ENCODE measurements around the gene LRPPRC. TPM values are rescaled to one million over a fixed set of nuclear protein-coding genes. Genes with fewer than 3 reads are reported as not detected.

LRPPRC gene
- total RNA-seq, 1 donor from 2014 or later: 214 TPM

DNA sequence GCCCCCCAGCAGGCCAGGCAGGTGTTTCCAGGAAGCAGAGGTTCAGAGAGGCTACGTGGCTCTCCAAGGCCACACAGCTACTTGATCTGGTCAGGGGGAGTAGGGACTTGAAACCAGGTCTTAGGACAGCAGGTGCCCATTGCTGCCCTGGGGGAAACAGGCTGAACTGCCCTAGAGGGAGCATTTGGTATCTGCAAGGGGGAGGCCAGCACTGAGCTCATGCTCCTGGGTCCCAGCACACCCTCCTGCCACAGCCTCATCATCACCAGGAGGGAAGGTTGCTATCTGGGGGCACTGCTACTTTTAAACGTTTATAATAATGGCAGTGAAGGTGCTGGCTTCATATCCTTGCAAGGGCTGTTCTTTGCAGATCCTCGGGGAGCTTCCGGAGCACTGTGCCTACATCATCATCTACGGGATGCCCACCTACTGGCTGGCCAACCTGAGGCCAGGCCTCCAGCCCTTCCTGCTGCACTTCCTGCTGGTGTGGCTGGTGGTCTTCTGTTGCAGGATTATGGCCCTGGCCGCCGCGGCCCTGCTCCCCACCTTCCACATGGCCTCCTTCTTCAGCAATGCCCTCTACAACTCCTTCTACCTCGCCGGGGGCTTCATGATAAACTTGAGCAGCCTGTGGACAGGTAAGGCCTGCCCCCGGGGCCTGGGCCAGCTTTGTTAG is 120.9 kb downstream of the LRPPRC start:
- Histone ChIP-seq H2AFZ (replicated peaks) (no peak overlapping the region), H3K27ac (no peak overlapping the region), H3K79me2 (ENCODE audit: low read depth) (no peaks in the 10 kb centered on the region), H3K36me3 (no peaks in the 10 kb centered on the region), H3F3A (ENCODE audit: low read depth) (no peaks in the 10 kb centered on the region), H4K20me1 (ENCODE audit: low read depth) (no peaks in the 10 kb centered on the region), H3K4me1 (no peaks in the 10 kb centered on the region), H3K4me3 (no peak overlapping the region), H3K9me3 (ENCODE audit: low read depth) (no peaks in the 10 kb centered on the region), H3K4me2 (no peak overlapping the region), H3K27me3 (peaks cover 23% of the 10 kb centered on the region), H3K9ac (no peak overlapping the region)
- no peak overlapping the region for H3K4me3 Mint-ChIP-seq
- H3K36me3 Mint-ChIP-seq: no peaks in the 10 kb centered on the region
- TF ChIP-seq EZH2 (IDR thresholded peaks at IDR 0.05): no peak
- TF ChIP-seq EZH2phosphoT487 (IDR thresholded peaks at IDR 0.05): no peak
- TF ChIP-seq, protein P1, sequence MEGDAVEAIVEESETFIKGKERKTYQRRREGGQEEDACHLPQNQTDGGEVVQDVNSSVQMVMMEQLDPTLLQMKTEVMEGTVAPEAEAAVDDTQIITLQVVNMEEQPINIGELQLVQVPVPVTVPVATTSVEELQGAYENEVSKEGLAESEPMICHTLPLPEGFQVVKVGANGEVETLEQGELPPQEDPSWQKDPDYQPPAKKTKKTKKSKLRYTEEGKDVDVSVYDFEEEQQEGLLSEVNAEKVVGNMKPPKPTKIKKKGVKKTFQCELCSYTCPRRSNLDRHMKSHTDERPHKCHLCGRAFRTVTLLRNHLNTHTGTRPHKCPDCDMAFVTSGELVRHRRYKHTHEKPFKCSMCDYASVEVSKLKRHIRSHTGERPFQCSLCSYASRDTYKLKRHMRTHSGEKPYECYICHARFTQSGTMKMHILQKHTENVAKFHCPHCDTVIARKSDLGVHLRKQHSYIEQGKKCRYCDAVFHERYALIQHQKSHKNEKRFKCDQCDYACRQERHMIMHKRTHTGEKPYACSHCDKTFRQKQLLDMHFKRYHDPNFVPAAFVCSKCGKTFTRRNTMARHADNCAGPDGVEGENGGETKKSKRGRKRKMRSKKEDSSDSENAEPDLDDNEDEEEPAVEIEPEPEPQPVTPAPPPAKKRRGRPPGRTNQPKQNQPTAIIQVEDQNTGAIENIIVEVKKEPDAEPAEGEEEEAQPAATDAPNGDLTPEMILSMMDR (IDR thresholded peaks at IDR 0.05): no peak
- H3K27ac Mint-ChIP-seq: no peak overlapping the region
- no peak for DNase-seq (ENCODE audit: low spot score)
- no peaks in the 10 kb centered on the region for H3K9me3 Mint-ChIP-seq
- peaks cover 10% of the 10 kb centered on the region for H3K27me3 Mint-ChIP-seq (ENCODE audit: insufficient read depth, low read depth)
- H3K4me1 Mint-ChIP-seq: no peaks in the 10 kb centered on the region

DNA sequence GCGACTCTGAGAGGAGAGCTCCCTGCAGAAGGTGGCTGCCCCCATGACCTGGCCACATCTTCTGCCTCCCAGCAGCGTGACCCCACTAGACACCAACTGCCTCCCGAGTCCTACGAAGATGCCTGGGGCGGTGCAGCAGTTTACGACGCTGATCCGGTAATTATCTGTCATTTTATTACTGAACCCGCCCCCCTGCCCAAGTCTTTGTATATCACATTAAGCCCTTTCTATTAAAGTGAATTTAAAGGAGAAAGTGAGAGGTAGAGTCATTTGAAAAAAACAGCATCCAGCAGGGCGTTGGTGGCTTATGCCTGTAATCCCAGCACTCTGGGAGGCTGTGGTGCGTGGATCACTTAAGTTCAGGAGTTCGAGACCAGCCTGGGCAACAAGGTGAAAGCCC is 123.6 kb downstream of the LRPPRC start:
- DNase-seq (ENCODE audit: low spot score): no peak
- H3K27ac ChIP-seq: no peak overlapping the region
- Mint-ChIP-seq H3K27me3 (ENCODE audit: insufficient read depth, low read depth) (peaks cover 7% of the 10 kb centered on the region), H3K9me3 (no peaks in the 10 kb centered on the region), H3K36me3 (no peaks in the 10 kb centered on the region), H3K4me1 (no peaks in the 10 kb centered on the region), H3K27ac (no peak overlapping the region), H3K4me3 (no peak overlapping the region)
- no peak overlapping the region for H3K9ac ChIP-seq
- no peaks in the 10 kb centered on the region for H4K20me1 ChIP-seq (ENCODE audit: low read depth)
- TF ChIP-seq, protein P1 (IDR thresholded peaks at IDR 0.05): no peak
- TF ChIP-seq EZH2phosphoT487 (IDR thresholded peaks at IDR 0.05): no peak
- TF ChIP-seq EZH2 (IDR thresholded peaks at IDR 0.05): no peak
- H3K27me3 ChIP-seq: peaks cover 51% of the 10 kb centered on the region
- H3K4me2 ChIP-seq: no peak overlapping the region
- H2AFZ ChIP-seq (replicated peaks): no peak overlapping the region
- H3K4me1 ChIP-seq: no peaks in the 10 kb centered on the region
- H3K36me3 ChIP-seq: no peaks in the 10 kb centered on the region
- H3K9me3 ChIP-seq (ENCODE audit: low read depth): no peaks in the 10 kb centered on the region
- H3F3A ChIP-seq (ENCODE audit: low read depth): no peaks in the 10 kb centered on the region
- no peaks in the 10 kb centered on the region for H3K79me2 ChIP-seq (ENCODE audit: low read depth)
- no peak overlapping the region for H3K4me3 ChIP-seq

DNA sequence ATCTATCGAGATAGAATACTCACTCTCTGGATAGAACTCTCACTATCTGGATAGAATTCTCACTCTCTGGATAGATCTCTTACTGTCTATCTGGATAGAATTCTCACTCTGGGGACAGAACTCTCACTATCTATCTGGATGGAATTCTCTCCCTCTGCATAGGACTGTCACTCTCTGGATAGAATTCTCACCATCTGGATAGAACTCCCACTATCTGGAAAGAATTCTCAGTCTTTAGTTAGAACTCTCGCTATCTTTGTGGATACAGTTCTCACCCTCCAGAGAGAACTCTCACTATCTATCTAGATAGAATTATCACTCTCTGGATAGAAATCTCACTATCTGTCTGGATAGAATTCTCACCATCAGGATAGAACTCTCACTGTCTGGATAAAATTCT is 140.5 kb downstream of the LRPPRC start:
- H4K20me1 ChIP-seq (ENCODE audit: low read depth): no peaks in the 10 kb centered on the region
- no peak overlapping the region for H3K4me2 ChIP-seq
- DNase-seq (ENCODE audit: low spot score): no peak
- H3K27me3 ChIP-seq: peaks cover 58% of the 10 kb centered on the region
- TF ChIP-seq, protein P1 (IDR thresholded peaks at IDR 0.05): no peak
- no peaks in the 10 kb centered on the region for H3F3A ChIP-seq (ENCODE audit: low read depth)
- Mint-ChIP-seq H3K27me3 (ENCODE audit: insufficient read depth, low read depth) (peaks cover 12% of the 10 kb centered on the region), H3K4me1 (no peaks in the 10 kb centered on the region), H3K9me3 (no peaks in the 10 kb centered on the region), H3K4me3 (no peak overlapping the region), H3K27ac (no peak overlapping the region), H3K36me3 (no peaks in the 10 kb centered on the region)
- no peaks in the 10 kb centered on the region for H3K9me3 ChIP-seq (ENCODE audit: low read depth)
- no peaks in the 10 kb centered on the region for H3K4me1 ChIP-seq
- H2AFZ ChIP-seq (replicated peaks): no peak overlapping the region
- no peak overlapping the region for H3K9ac ChIP-seq
- no peaks in the 10 kb centered on the region for H3K79me2 ChIP-seq (ENCODE audit: low read depth)
- no peaks in the 10 kb centered on the region for H3K36me3 ChIP-seq
- H3K27ac ChIP-seq: no peak overlapping the region
- H3K4me3 ChIP-seq: no peak overlapping the region

All from neural progenitor cell (in vitro differentiated cells).